Chondrocyte (in vitro differentiated cells): ENCODE results near the gene AK4. TPM values are rescaled to one million over a fixed set of nuclear protein-coding genes. Genes with fewer than 3 reads are reported as not detected.

ENCODE experiments used
- DNase-seq: peaks from one replicate; pipeline ENCODE4 v3.0.0; 2021; ENCODE audit warnings: mixed read lengths, low spot score
- H3K27ac Mint-ChIP-seq: one replicate; pipeline ENCODE4 v1.8.0; 2021; ENCODE audit warnings: mild to moderate bottlenecking, moderate library complexity, mixed read lengths; ENCODE audit not compliant: unreplicated experiment
- H3K27me3 Mint-ChIP-seq: 2 replicates; pipeline ENCODE4 v1.8.0; 2021; ENCODE audit warnings: low read depth, mixed read lengths
- H3K36me3 Mint-ChIP-seq: 2 replicates; pipeline ENCODE4 v1.8.0; 2021; ENCODE audit warnings: low read depth, mixed read lengths
- H3K4me1 Mint-ChIP-seq: 2 replicates; pipeline ENCODE4 v1.8.0; 2021; ENCODE audit warnings: low read depth, mild to moderate bottlenecking, mixed read lengths
- H3K4me3 Mint-ChIP-seq: one replicate; pipeline ENCODE4 v1.8.0; 2021; ENCODE audit warnings: mild to moderate bottlenecking, moderate library complexity, mixed read lengths; ENCODE audit not compliant: unreplicated experiment
- H3K9me3 Mint-ChIP-seq: 2 replicates; pipeline ENCODE4 v1.8.0; 2021; ENCODE audit warnings: low read depth, mixed read lengths
- CTCF ChIP-seq: fragments of 200-600 bp; sonication (generic); IDR thresholded peaks from 2 replicates; pipeline ENCODE4 v1.5.0; 2021; ENCODE audit warnings: antibody characterized with exemption, mild to moderate bottlenecking, moderate library complexity
- total RNA-seq: library from RNA; stranded (reverse); gene quantifications from 3 replicates; pipeline ENCODE4 v1.2.1, GENCODE V29; 2021

The AK4 gene
- total RNA-seq, 1 donor from 2014 or later: 87.9 TPM

GRCh38 chr1:65190229-65190628, 42.2 kb downstream of the AK4 start:
- Mint-ChIP-seq H3K27ac (peak overlapping the region; percentile 6), H3K36me3 (peaks cover 17% of the 10 kb centered on the region), H3K27me3 (no peaks in the 10 kb centered on the region), H3K9me3 (no peaks in the 10 kb centered on the region), H3K4me1 (peaks cover 28% of the 10 kb centered on the region), H3K4me3 (no peak overlapping the region)
- DNase-seq: no peak
- no peak for TF ChIP-seq CTCF

- Mint-ChIP-seq H3K4me1 (peaks cover 57% of the 10 kb centered on the region), H3K9me3 (no peaks in the 10 kb centered on the region), H3K4me3 (no peak overlapping the region), H3K27me3 (no peaks in the 10 kb centered on the region), H3K27ac (no peak overlapping the region), H3K36me3 (peaks cover 17% of the 10 kb centered on the region)
- TF ChIP-seq CTCF: no peak
- no peak for DNase-seq
These were observed 45.2 kb downstream of the AK4 start for GRCh38 chr1:65193129-65193695.

- peak; percentile 4 for TF ChIP-seq CTCF
- no peaks in the 10 kb centered on the region for H3K9me3 Mint-ChIP-seq
- no peaks in the 10 kb centered on the region for H3K27me3 Mint-ChIP-seq
- H3K4me3 Mint-ChIP-seq: peak overlapping the region; percentile 47
- H3K27ac Mint-ChIP-seq: peak overlapping the region; percentile 98
- H3K4me1 Mint-ChIP-seq: peaks cover 53% of the 10 kb centered on the region
- no peak for DNase-seq
- peaks cover 20% of the 10 kb centered on the region for H3K36me3 Mint-ChIP-seq
These were observed 47.8 kb downstream of the AK4 start for GRCh38 chr1:65195495-65196417.

GRCh38 chr1:65196926-65197325, 48.9 kb downstream of the AK4 start:
- Mint-ChIP-seq H3K4me1 (peaks cover 53% of the 10 kb centered on the region), H3K27me3 (no peaks in the 10 kb centered on the region), H3K9me3 (no peaks in the 10 kb centered on the region), H3K36me3 (peaks cover 21% of the 10 kb centered on the region), H3K4me3 (no peak overlapping the region), H3K27ac (peak overlapping the region; percentile 98)
- no peak for TF ChIP-seq CTCF
- no peak for DNase-seq

- no peak for DNase-seq
- TF ChIP-seq CTCF: no peak
- Mint-ChIP-seq H3K27ac (peak overlapping the region; percentile 0), H3K4me1 (peaks cover 53% of the 10 kb centered on the region), H3K4me3 (no peak overlapping the region), H3K9me3 (no peaks in the 10 kb centered on the region), H3K36me3 (peaks cover 17% of the 10 kb centered on the region), H3K27me3 (no peaks in the 10 kb centered on the region)
These were observed 49.6 kb downstream of the AK4 start for GRCh38 chr1:65197636-65198035.
